ENCODE results near the gene SH2B2.

- TF ChIP-seq GATA3 (IDR thresholded peaks at IDR 0.05; ENCODE audit: low read depth, low read length) = no peak
- no peak for TF ChIP-seq GATA2 (IDR thresholded peaks at IDR 0.05; ENCODE audit: low read depth, low read length)
Observed at GRCh38 chr7:102292813-102293798, 6.4 kb downstream of the SH2B2 start.
